Measurements from ENCODE around the gene PTCHD1. TPM values are rescaled to one million over a fixed set of nuclear protein-coding genes. Genes with fewer than 3 reads are reported as not detected.

PTCHD1 gene
- polyA plus RNA-seq (ENCODE audit: low read depth in 6 of 6), result not detected

DNA sequence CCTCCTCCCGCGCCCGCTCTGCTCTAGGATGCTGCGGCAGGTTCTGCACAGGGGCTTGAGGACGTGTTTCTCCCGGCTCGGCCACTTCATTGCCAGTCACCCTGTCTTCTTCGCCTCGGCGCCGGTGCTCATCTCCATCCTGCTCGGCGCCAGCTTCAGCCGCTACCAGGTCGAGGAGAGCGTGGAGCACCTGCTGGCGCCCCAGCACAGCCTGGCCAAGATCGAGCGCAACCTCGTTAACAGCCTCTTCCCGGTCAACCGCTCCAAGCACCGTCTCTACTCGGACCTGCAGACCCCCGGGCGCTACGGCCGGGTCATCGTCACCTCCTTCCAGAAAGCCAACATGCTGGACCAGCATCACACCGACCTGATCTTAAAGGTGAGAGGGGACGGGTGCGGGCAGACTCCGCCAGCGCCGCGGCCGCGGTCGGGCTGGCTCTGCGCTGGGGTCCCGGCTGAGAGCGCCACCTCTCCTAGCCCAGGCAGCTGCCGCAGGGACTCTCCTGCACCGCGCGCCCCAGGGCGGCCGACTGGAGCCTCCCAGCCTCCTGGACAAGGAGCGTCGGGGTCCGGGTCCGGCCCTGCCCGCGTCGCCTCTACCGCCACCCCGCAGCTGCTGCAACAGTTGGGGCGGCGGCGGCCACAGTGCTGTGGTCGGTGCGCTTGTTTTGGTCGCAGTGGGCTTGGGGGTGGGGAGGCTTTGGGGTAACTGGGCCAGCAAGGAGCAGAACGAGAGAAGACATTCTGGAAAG lies at the start of gene PTCHD1:
Gene PTCHD1, plus strand, starts transcription at position 2 of the 752 bp plus-strand sequence. Its CDS starts 27 bp downstream, at position 29.
- H3K4me1 Mint-ChIP-seq, result peaks cover 0 to 20% (median 9%) of the 10 kb centered on the region in 3 donors
- DNase-seq, result no peak
- H3K4me3 Mint-ChIP-seq, result peak within 1 kb of the TSS in 7 of 8 donors; percentile 42 to 86 (median 55)
- peaks cover 0 to 13% (median 0%) of the 10 kb centered on the region in 7 donors for H3K9me3 Mint-ChIP-seq
- peak within 1 kb of the TSS in 1 of 6 donors; percentile 51 for H3K27ac Mint-ChIP-seq
- H3K36me3 Mint-ChIP-seq, result peaks cover 0 to 7% of the 10 kb centered on the region in 2 donors
- peaks cover 18 to 41% (median 30%) of the 10 kb centered on the region in 3 donors for H3K27me3 Mint-ChIP-seq
- no peak for ATAC-seq (ENCODE audit: low read depth in 2 of 2)

DNA sequence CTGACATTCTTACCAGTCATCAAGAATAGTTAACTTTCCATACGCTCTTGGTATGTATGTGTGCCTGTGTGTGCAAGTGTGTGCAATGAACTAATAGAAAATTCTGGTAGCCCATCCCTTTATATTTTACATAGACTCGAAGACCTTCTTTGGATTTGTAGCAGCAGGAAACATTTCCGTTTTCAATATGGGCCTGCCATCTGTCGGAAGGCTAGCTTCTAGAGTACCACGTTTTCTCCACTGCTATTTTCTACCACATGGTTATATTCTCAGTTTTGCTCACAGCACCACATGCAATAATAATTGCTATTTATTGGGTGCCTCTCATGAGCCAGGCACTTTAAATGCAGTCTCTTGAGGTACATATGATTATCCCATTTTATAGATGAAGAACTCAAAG lies 47.9 kb upstream of the PTCHD1 start:
- no peak overlapping the region for H3K27ac Mint-ChIP-seq
- ATAC-seq (ENCODE audit: low read depth in 2 of 2) (no peak), DNase-seq (no peak)
- H3K4me3 Mint-ChIP-seq, result no peak overlapping the region
- peaks cover 0 to 2% (median 0%) of the 10 kb centered on the region in 7 donors for H3K9me3 Mint-ChIP-seq
- no peaks in the 10 kb centered on the region for H3K27me3 Mint-ChIP-seq
- H3K36me3 Mint-ChIP-seq, result no peaks in the 10 kb centered on the region
- H3K4me1 Mint-ChIP-seq, result no peaks in the 10 kb centered on the region

DNA sequence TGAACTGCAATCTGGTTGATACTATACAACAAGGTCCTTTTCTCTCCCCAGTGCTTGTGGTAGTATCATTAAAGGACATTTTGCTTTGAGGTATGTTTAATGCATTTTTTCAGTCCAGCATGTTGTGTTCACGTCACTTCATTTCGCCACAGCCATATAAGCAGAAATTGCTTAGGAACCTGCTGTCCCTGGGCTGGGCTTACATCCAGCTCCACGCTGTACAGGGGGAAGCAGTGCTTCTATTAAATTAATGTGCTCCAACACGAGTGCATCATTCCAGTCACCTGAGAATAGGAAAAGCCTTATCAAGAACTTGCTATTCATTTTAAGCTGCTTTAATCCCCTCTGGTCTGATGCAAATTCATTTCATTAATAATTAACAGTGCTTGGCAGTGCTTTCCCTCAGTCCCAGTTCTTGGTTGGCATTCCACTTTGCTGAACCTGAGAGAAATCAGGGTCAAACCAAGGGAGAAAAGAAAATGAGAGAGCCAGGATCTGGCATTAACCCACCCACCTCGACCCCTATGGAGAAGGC lies 47.4 kb upstream of the PTCHD1 start:
- DNase-seq (no peak), ATAC-seq (ENCODE audit: low read depth in 2 of 2) (no peak)
- Mint-ChIP-seq H3K27ac (no peak overlapping the region), H3K27me3 (no peaks in the 10 kb centered on the region), H3K4me1 (no peaks in the 10 kb centered on the region), H3K9me3 (peaks cover 0 to 2% (median 0%) of the 10 kb centered on the region in 7 donors), H3K36me3 (no peaks in the 10 kb centered on the region), H3K4me3 (no peak overlapping the region)

DNA sequence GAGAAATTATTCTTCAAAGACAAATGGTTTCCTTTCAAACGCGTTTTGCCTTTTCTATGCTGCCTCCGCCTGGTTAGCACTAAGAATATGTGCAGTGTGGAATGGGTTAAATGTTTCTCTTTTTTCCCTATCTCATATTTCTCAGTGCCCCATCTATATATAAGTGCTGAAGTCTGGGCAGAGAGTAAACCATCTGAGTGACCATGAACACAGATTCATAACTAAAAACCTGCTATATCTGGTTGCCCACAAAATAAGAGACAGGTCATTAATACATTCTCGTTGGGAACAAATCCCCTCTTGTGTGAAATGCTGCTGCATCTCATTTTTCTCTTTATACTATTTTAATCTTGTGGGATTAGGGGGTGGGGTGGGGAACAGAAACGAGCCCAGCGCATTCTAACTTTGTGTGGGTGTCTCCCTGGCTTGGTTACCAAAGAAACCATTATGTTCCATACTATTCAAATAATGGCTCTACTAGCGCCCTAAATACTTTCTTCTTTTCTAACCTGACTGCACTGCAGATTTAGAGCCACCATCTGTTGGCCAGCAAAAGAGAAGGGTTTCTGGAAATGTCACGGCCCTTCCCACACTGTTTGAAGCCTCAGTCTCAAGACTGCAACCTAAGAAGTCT lies 42.2 kb upstream of the PTCHD1 start:
- Mint-ChIP-seq H3K36me3 (no peaks in the 10 kb centered on the region), H3K27me3 (no peaks in the 10 kb centered on the region), H3K9me3 (peaks cover 0 to 2% (median 0%) of the 10 kb centered on the region in 7 donors), H3K27ac (no peak overlapping the region), H3K4me3 (no peak overlapping the region), H3K4me1 (no peaks in the 10 kb centered on the region)
- no peak for ATAC-seq (ENCODE audit: low read depth in 2 of 2)
- no peak for DNase-seq

DNA sequence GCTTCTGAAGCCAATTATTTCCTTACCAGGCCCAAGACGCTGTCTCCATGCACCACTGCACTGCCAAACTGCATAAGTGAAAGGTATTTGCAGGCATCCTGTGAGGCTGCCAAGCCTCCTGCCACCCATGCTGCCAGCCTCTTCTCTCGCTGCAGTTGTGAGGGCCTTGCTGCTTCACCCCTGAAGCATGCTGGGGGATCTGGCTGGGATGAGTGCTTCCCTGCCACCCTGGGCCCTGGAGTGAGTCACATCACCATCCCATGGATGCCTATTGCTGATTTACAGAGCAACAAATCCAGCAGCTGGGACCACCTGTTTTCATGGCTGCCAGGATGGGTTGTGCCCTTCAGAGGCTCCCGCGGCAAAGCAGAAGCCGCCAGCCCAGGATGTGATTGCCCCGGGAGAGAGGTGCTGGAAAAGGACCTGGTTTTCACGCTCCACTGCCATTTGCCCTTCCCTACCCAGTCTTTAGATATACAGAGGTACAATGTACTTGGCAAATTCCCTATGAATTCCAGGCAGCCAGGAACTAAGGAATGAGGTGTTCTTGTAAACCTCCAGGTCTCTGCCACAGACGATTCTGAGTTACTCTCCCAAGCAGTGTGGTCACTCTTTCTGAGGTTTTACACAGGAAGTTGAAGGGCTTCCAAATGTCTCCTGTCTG lies 41.5 kb upstream of the PTCHD1 start:
- ATAC-seq (ENCODE audit: low read depth in 2 of 2), result no peak
- no peaks in the 10 kb centered on the region for H3K27me3 Mint-ChIP-seq
- DNase-seq, result no peak
- no peaks in the 10 kb centered on the region for H3K4me1 Mint-ChIP-seq
- H3K9me3 Mint-ChIP-seq, result peaks cover 0 to 2% (median 0%) of the 10 kb centered on the region in 7 donors
- H3K36me3 Mint-ChIP-seq, result no peaks in the 10 kb centered on the region
- H3K27ac Mint-ChIP-seq, result no peak overlapping the region
- no peak overlapping the region for H3K4me3 Mint-ChIP-seq

DNA sequence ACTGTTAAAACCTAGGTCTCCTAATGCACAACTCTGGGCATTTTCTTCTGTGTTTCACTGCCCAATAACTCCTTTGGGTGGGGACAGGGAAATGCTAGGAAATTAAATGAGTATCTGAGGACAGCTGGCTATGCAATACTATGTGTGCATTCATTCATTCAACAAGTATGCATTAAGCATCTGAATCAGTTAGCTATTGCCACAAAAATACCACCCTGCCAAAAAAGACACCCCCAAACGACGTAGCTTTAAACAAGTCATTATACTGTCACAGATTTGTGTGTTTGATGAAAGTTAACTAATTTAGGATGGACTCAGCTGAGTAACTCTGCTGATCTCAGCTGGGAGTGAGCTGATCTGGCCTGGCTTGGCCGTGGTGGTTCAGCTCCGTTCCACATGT lies 29.8 kb upstream of the PTCHD1 start:
- Mint-ChIP-seq H3K27ac (no peak overlapping the region), H3K27me3 (peaks cover 3 to 9% (median 6%) of the 10 kb centered on the region in 3 donors), H3K36me3 (no peaks in the 10 kb centered on the region), H3K9me3 (peaks cover 0 to 4% (median 0%) of the 10 kb centered on the region in 7 donors), H3K4me3 (no peak overlapping the region), H3K4me1 (no peaks in the 10 kb centered on the region)
- DNase-seq, result no peak
- no peak for ATAC-seq (ENCODE audit: low read depth in 2 of 2)

DNA sequence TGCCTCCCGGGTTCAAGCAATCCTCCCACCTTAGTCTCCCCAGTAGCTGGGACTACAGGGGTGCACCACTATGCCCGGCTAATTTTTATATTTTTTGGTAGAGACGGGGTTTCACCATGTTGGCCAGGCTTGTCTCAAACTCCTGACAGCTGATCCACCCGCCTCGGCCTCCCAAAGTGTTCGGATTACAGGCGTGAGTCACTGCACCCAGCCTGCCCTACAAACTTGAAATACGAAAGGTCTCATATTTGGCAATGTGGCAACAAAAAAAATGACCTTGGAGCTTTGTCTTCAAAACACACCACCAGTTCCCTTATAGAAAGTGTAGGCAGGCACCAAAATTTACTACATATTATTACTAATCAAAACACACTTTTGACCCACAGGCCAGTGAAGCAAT lies 22.9 kb upstream of the PTCHD1 start:
- Mint-ChIP-seq H3K9me3 (peaks cover 0 to 6% (median 0%) of the 10 kb centered on the region in 7 donors), H3K27ac (peak overlapping the region in 1 of 6 donors; percentile 27), H3K27me3 (peaks cover 6 to 9% (median 9%) of the 10 kb centered on the region in 3 donors), H3K36me3 (no peaks in the 10 kb centered on the region), H3K4me3 (no peak overlapping the region), H3K4me1 (no peaks in the 10 kb centered on the region)
- ATAC-seq (ENCODE audit: low read depth in 2 of 2) (no peak), DNase-seq (no peak)

DNA sequence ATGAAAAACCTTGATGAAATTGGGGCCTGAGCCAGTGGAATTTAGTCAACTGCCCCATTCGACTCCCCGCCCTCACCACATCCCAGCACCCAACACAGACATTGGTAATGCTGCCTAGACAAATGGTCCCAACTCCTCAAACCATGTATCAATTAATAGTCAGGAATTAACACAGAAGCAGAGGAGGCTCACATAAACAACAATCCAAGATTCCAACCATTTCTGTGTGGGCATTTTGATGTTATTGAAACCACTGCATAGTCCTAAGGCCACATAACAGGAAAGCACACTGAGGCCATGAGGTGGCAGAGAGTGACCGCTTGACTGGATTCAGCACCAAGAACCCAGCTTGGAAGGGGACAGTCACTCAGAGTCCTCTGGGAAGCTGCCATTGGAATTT lies 22.5 kb upstream of the PTCHD1 start:
- no peak for DNase-seq
- no peak for ATAC-seq (ENCODE audit: low read depth in 2 of 2)
- Mint-ChIP-seq H3K27me3 (peaks cover 6 to 9% (median 9%) of the 10 kb centered on the region in 3 donors), H3K9me3 (peaks cover 0 to 6% (median 0%) of the 10 kb centered on the region in 7 donors), H3K27ac (no peak overlapping the region), H3K4me1 (no peaks in the 10 kb centered on the region), H3K36me3 (no peaks in the 10 kb centered on the region), H3K4me3 (no peak overlapping the region)

DNA sequence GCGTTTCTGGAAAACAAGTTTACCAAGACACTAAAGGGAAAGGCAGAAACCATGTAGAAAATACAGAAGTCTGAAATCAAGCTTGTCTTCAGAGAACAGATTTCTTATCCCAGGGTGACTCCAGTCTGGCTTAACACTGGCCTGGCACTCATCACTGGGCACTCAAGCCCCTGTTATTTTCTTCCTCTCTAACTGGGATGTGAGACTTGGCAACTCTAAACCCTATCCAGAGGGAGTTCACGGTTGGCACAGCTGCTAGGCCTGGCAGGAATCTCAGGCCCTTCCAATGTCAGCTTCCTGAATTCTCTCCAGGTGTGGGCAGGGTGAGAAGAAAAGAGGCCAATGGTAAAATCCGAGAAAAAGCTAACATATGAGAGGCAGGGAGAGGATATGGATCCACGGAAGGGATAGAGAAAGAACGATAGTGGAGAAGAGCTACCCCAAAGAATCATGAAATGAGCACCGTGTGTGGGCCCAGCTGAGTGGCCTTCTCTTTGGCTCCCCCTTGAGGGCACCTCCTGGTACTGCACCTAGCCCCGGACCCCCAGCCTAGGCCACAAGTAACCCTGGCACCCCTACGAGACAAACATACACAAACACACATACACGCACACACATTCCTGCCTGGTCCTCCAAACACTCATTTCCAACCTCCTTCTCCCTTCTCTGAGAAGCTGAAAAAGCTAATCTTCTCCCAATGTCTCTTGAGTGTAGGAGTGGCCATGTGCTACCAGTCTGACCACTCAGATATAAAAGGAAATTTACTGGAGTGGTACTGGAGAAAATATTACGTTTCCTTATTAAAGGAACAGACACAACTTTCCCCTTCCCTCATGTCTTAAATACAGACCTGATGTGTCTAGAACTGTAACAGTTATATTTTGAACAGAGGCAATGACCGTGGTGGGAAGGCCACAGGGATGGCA lies 16.6 kb upstream of the PTCHD1 start:
- Mint-ChIP-seq H3K9me3 (no peaks in the 10 kb centered on the region), H3K27ac (peak overlapping the region in 2 of 6 donors; percentile 4 to 81), H3K27me3 (peaks cover 0 to 5% (median 3%) of the 10 kb centered on the region in 3 donors), H3K4me3 (no peak overlapping the region), H3K4me1 (no peaks in the 10 kb centered on the region), H3K36me3 (no peaks in the 10 kb centered on the region)
- peak; percentile 49 to 51 for ATAC-seq (ENCODE audit: low read depth in 2 of 2)
- peak; percentile 19 for DNase-seq

DNA sequence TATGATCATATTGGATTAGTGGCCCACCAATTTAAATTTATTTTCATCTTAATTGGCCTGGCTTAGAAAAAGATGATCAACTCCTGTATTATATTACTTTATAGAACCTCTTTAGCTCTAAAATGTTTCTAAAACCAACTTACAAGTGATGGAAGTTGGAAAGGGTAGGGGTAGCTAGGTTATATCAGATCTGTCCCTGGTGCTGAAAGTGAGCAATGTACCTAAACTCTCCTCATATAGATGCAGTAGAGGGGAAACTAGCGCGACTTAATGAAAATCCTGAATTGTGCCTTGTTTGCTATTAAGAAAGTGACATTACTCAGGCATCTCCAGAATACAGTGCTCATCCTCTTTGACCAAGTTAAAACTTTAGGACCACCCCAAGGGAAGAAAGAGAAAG lies 7.5 kb upstream of the PTCHD1 start:
- no peak overlapping the region for H3K27ac Mint-ChIP-seq
- no peak overlapping the region for H3K4me3 Mint-ChIP-seq
- H3K36me3 Mint-ChIP-seq, result peaks cover 0 to under 1% of the 10 kb centered on the region in 2 donors

DNA sequence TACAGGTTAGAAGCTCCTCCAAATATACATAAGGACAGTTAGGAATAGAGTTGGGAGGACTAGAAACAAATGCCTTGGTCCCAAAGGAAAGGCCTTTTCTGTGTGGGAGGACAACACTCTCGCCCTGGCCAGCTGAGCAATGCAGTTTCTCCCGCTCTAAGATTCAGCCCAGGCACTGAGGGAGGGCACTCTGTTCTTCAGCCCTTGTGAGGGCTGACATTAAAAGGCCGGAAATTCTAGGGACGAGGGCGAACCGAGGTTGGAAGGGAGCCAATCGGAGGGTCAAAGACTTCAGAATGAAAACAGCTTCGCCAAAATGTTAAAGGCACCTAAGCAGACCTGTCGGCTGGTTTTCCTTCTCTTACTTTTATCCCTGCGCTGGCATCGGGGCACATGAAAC lies 2.9 kb upstream of the PTCHD1 start:
- no peak for DNase-seq
- Mint-ChIP-seq H3K27me3 (peaks cover 18 to 51% (median 31%) of the 10 kb centered on the region in 3 donors), H3K4me3 (no peak overlapping the region), H3K27ac (peak overlapping the region in 1 of 6 donors; percentile 15), H3K9me3 (peaks cover 0 to 10% (median 0%) of the 10 kb centered on the region in 7 donors), H3K36me3 (peaks cover 0 to 7% of the 10 kb centered on the region in 2 donors), H3K4me1 (peaks cover 0 to 20% (median 9%) of the 10 kb centered on the region in 3 donors)
- no peak for ATAC-seq (ENCODE audit: low read depth in 2 of 2)

More for the DNA sequence above, 7.5 kb upstream of the PTCHD1 start:
- peaks cover 8 to 33% (median 18%) of the 10 kb centered on the region in 3 donors for H3K27me3 Mint-ChIP-seq
- peaks cover 0 to 4% (median 0%) of the 10 kb centered on the region in 3 donors for H3K4me1 Mint-ChIP-seq
- DNase-seq (no peak), ATAC-seq (ENCODE audit: low read depth in 2 of 2) (no peak)
- peaks cover 0 to 2% (median 0%) of the 10 kb centered on the region in 7 donors for H3K9me3 Mint-ChIP-seq

DNA sequence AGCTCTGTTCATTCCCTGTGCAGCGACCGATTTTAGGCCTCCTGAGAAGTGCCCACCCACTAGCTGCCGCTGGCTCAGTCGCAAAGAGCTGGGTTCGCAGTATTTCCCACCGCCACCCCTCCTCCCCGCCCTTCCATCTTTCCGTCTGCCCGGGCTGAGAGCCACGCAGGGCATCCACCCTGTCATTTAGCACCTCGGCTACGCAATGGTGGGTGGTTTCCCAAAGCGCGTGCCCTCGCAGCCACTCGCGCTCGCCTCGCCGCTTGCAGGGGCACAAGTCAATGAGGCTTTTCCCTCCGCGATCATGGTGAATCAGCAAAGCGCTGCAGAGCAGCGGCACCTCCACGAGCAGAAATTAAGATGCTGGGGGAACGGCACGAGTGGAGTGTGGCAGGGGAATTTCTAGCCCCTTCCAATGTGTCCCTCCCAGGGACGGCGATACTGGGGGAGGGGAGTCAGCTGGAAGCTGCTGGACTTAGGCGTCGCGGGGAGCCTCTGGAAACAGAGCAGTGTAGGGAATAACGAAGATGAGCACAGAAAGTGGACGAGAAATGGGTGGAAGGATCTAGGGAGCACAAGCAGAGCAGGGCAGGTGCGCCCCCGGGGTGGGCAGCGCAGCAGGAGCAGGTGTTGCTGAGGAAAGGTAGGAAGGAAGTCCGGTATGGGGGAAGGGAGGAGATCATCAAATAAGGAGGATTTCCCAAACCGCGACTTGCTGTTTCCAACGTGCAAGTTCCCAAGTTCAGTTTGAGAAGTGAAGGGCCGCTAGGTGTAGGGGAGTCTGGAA lies 2.4 kb upstream of the PTCHD1 start:
- Mint-ChIP-seq H3K27ac (peak overlapping the region in 2 of 6 donors; percentile 15 to 76), H3K9me3 (peaks cover 0 to 13% (median 0%) of the 10 kb centered on the region in 7 donors)

More for the DNA sequence above, 2.4 kb upstream of the PTCHD1 start:
- Mint-ChIP-seq H3K27me3 (peaks cover 21 to 54% (median 34%) of the 10 kb centered on the region in 3 donors), H3K36me3 (peaks cover 0 to 7% of the 10 kb centered on the region in 2 donors), H3K4me3 (peak overlapping the region in 5 of 8 donors; percentile 13 to 91 (median 73)), H3K4me1 (peaks cover 0 to 20% (median 9%) of the 10 kb centered on the region in 3 donors)
- ATAC-seq (ENCODE audit: low read depth in 2 of 2) (peak in 1 of 2 donors; percentile 32), DNase-seq (no peak)

Data from naive B cell (primary cell).